KMS-11 (cell line): ENCODE measurements around the gene JPH3.

Source experiments
- H2AFZ ChIP-seq: fragments of 200-600 bp; sonication (generic); 2 replicates; pipeline ENCODE4 v1.6.1; 2016; ENCODE audit warnings: antibody characterized with exemption, mixed run types, low read depth
- H3K27ac ChIP-seq: fragments of 200-600 bp; sonication (generic); 2 replicates; pipeline ENCODE4 v1.6.1; 2016; ENCODE audit warnings: mild to moderate bottlenecking, mixed run types
- H3K27me3 ChIP-seq: fragments of 200-600 bp; sonication (generic); 2 replicates; pipeline ENCODE4 v1.6.1; 2017; ENCODE audit warnings: mild to moderate bottlenecking, low read depth, mixed run types, moderate library complexity; ENCODE audit not compliant: insufficient read depth
- H3K36me3 ChIP-seq: fragments of 200-600 bp; sonication (generic); 2 replicates; pipeline ENCODE4 v1.6.1; 2017; ENCODE audit warnings: mild to moderate bottlenecking, mixed run types; ENCODE audit not compliant: insufficient read depth
- H3K4me1 ChIP-seq: fragments of 200-600 bp; sonication (generic); 2 replicates; pipeline ENCODE4 v1.6.1; 2016; ENCODE audit warnings: mild to moderate bottlenecking, low read depth, mixed run types; ENCODE audit not compliant: poor library complexity, severe bottlenecking
- H3K4me2 ChIP-seq: fragments of 200-600 bp; sonication (generic); 2 replicates; pipeline ENCODE4 v1.7.0; 2016; ENCODE audit warnings: mild to moderate bottlenecking, mixed run types
- H3K4me3 ChIP-seq: fragments of 200-600 bp; sonication (generic); IDR thresholded peaks from 2 replicates; pipeline ENCODE4 v1.6.1; 2017; ENCODE audit warnings: low read depth, low read length, mixed read lengths; ENCODE audit not compliant: insufficient read depth
- H3K79me2 ChIP-seq: fragments of 200-600 bp; sonication (generic); 2 replicates; pipeline ENCODE4 v1.6.1; 2016; ENCODE audit warnings: low read depth, mixed run types; ENCODE audit not compliant: insufficient read depth
- H3K9ac ChIP-seq: fragments of 200-600 bp; sonication (generic); 2 replicates; pipeline ENCODE4 v1.6.1; 2016; ENCODE audit warnings: mild to moderate bottlenecking, mixed run types
- H4K20me1 ChIP-seq: fragments of 200-600 bp; sonication (generic); 2 replicates; pipeline ENCODE4 v1.6.1; 2016; ENCODE audit warnings: mild to moderate bottlenecking, mixed run types; ENCODE audit not compliant: insufficient read depth
- CTCF ChIP-seq: fragments of 200-600 bp; sonication (generic); conservative IDR thresholded peaks from 2 replicates; pipeline ENCODE4 v1.6.1; 2017; ENCODE audit warnings: low read depth, mild to moderate bottlenecking, antibody characterized with exemption, low read length, moderate library complexity, mixed read lengths

JPH3 gene

GRCh38 chr16:87582966-87583325 is 19.4 kb upstream of the JPH3 start:
- H4K20me1 ChIP-seq, result no peaks in the 10 kb centered on the region
- H3K9ac ChIP-seq, result no peak overlapping the region
- H3K36me3 ChIP-seq, result no peaks in the 10 kb centered on the region
- no peak overlapping the region for H3K27ac ChIP-seq
- H3K79me2 ChIP-seq, result no peaks in the 10 kb centered on the region
- H3K4me3 ChIP-seq, result no peak overlapping the region
- H3K27me3 ChIP-seq, result peaks cover 81% of the 10 kb centered on the region
- no peak overlapping the region for H2AFZ ChIP-seq
- H3K4me2 ChIP-seq, result no peak overlapping the region
- no peaks in the 10 kb centered on the region for H3K4me1 ChIP-seq
- no peak for TF ChIP-seq CTCF

DNA sequence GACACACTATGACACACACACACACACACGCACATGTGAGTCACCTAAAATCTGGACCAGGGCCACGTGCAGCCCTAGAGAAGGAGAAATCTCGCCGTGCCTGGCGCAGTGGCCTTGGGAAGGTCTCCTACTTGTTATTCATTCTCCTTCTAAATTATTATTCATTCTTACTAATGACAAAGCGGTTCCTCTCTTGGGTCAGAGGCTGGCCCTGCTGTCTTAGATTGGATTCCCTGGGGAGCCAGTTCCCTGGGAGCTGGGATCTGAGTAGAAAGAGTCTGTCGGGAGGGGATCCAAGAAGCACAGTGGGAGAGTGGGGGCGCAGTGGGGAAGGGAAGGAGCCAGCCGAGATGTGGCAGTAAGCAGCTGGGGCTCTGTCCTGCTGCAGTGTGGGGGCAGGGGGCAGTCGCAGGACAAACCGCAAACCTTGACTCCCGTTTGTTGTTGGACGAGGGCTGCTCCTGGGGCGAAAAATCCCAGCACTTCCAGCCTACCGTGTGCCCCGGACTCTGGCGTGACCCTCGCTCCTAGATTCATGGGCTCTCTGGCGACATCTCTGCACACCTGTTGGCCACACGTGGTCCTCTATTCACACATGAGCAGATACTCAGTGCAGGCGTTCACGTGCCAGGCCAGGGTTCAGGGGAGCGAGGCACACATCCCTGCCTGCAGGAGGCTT is 18.7 kb upstream of the JPH3 start:
- Histone ChIP-seq H3K9ac (no peak overlapping the region), H3K4me1 (no peaks in the 10 kb centered on the region), H3K36me3 (no peaks in the 10 kb centered on the region), H3K4me2 (no peak overlapping the region), H3K27me3 (peaks cover 81% of the 10 kb centered on the region), H4K20me1 (no peaks in the 10 kb centered on the region), H3K27ac (no peak overlapping the region), H3K4me3 (no peak overlapping the region), H2AFZ (no peak overlapping the region), H3K79me2 (no peaks in the 10 kb centered on the region)
- no peak for TF ChIP-seq CTCF

DNA sequence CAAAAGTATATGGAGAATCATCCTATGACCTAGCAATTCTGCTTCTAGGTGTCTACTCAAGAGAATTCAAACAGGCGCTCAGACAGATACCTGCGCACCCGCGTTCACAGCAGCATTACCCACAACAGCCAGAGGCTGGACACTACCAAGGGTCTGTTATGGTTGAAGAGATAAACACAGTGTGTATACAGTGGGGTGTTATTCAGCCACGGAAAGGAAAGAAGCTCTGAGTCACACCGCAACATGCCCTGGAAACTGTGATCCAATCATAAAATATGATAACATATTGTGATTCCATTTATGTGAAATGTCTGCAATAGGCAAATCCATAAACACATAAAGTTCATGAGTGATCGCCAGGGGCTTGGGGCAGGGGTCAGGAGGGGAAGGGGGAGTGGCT is 18.0 kb upstream of the JPH3 start:
- Histone ChIP-seq H2AFZ (no peak overlapping the region), H3K27ac (no peak overlapping the region), H3K9ac (no peak overlapping the region), H3K4me2 (no peak overlapping the region), H3K79me2 (no peaks in the 10 kb centered on the region), H3K27me3 (peaks cover 79% of the 10 kb centered on the region), H3K4me1 (no peaks in the 10 kb centered on the region), H3K4me3 (no peak overlapping the region), H4K20me1 (no peaks in the 10 kb centered on the region), H3K36me3 (no peaks in the 10 kb centered on the region)
- no peak for TF ChIP-seq CTCF

DNA sequence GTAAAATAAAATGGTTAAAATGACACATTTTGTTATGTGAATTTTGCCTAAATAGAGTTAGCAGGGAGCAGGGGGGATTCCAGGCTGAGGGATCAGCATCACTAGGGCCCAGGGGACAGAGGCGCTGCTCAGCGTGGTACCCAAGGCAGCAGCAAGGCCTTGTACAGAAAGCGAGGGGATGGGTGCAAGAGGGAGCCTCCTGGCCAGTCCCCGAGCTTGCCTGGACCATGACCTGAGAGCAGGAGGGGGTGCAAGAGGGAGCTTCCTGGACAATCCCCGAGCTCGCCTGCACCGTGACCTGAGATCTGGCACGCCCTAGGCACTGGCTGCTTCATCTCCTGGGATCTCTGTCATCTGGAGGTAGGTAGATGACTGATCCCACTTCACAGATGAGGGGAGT is 17.3 kb upstream of the JPH3 start:
- H3K27ac ChIP-seq, result no peak overlapping the region
- H3K4me1 ChIP-seq, result no peaks in the 10 kb centered on the region
- no peak overlapping the region for H3K4me3 ChIP-seq
- H4K20me1 ChIP-seq, result no peaks in the 10 kb centered on the region
- no peak overlapping the region for H3K4me2 ChIP-seq
- no peak for TF ChIP-seq CTCF
- H3K9ac ChIP-seq, result no peak overlapping the region
- no peaks in the 10 kb centered on the region for H3K36me3 ChIP-seq
- no peak overlapping the region for H2AFZ ChIP-seq
- H3K27me3 ChIP-seq, result peaks cover 81% of the 10 kb centered on the region
- H3K79me2 ChIP-seq, result no peaks in the 10 kb centered on the region
